ENCODE data around the gene ERBIN.
"Not testable (repeated sequence)": the region's sequence is repeated elsewhere in the genome, so short reads cannot be mapped to it uniquely, and the experiment has no call there.

The ERBIN gene

DNA sequence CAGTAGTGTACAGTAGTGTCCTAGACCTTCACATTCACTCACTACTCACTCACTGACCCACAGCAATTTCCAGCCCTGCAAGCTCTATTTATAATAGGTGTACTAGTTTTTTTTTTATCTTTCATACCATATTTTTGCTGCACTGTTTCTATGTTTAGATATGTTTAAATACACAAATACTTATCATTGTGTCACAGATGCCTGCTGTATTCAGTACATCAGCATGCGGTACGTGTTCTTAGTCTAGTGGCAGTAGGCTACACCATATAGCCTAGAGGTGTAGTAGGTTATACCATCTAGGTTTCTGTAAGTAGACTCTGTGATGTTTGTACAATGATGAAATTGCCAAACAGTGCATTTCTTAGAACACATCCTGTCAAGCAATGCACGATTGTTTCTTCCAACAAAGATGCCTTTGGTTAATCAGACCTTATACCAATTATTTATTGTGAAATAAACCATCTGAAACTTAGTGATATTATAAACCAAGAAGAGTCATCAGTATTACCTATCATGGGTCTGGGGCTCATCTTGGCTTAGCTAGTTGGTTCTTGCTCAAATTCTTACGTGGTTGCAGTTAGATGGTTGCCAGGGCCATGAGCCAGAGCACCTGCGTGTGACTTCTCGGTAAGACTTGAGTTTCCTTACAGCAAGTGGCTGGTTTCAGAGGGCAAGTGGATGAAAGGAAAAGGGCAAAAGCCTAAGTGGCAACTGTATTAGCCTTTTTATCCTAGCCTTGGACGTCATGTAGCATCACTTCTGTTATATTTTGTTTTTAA, 41.1 kb downstream of the ERBIN start:
- no peak for DNase-seq (ENCODE audit: low read depth)

DNA sequence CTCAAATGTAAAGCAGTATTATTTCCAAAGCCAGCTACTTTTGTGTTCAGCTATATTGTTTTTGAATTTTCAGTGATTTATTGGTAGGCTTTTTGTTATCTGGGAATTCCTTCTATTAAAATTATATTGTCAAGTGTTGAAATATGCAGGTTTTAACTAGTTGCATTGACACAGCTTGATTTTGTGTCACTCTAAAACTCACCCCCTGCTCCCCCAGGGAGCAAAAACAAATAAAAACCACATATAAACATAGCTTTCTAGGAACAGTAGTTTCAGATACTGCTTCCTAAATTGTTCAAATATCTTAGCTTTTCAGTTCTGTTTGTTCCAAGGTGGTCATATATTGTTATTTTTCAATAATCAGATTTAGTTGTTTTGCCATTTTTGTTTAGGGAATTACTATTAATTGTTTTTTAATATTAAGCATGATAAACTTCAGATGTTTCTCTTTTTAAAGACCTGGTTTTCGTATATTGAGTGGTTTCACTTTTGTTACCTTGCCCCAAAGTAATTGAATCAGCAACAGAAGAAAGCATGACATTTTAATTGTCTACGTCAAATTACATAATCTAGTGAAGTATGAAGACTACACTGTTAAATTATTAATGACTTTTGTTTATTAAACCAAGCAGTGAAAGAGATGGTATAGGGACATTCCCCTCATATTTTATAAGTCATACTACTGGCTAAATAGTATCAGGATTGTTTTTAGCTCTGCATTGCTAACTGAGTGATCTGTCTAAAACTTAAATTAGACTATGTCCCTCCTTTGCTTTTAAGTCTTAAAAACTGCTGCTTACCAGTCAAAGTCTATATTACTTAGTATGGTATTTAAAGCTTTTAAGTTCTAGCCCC, 43.4 kb downstream of the ERBIN start:
- no peak for DNase-seq (ENCODE audit: low read depth)

DNA sequence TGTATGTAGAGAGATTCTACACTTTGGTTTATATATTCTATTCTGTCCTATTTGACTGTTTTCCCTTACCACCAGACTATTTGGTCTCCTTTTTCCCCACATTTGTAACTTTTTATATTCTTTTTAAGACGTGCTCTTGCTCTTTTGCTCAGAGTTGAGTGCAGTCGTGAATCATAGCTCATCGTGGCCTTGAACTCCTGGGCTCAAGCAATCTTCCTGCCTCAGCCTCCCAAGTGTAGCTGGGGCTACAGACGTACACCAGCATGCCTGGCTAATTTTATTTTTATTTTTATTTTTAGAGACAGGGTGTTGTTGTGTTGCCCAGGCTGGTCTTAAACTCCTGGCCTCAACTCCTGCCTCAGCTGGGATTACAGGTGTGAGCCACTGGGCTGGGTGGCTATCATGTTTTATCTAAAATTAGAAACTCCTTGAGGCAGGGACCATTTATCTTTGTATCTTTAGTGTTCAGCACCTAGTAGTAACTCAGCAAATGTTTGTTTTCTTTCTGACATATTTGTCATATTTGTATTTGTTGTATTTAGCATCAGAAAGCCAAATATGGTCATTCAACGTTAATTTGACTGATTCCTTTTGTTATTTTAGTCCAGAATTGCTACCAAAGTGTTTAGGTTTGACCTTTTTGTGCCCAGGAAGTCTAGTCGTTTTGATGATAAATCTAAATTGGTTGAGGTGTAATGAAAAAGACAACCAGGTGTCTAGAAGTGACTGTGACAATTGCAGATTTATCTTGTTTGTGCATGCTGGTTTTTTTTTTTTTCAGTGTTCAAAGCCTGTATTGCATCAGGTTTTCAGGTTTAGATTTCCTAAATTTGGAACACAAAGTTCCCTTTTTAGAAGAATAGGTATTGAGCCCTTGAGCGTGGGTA, 44.3 kb downstream of the ERBIN start:
- DNase-seq (ENCODE audit: low read depth): no peak

DNA sequence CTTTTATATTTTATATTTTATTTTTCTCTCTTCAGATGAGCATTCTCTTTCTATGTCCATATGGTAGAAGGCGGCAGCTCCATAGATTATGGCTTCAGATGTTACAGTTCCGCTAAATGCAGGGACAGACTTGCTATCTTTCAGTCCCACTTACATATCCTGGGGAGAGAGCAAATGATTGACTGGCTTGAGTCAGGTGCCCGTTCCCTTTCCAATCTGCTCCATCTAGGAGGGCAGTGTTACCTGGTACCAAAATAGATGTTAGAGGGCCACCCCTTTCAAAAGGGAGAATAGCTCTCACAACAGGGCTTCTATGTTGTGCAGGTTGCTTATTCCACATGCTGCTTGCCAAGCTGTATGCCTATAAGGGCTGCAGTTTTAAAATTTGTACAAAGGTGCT, 45.3 kb downstream of the ERBIN start:
- no peak for DNase-seq (ENCODE audit: low read depth)

DNA sequence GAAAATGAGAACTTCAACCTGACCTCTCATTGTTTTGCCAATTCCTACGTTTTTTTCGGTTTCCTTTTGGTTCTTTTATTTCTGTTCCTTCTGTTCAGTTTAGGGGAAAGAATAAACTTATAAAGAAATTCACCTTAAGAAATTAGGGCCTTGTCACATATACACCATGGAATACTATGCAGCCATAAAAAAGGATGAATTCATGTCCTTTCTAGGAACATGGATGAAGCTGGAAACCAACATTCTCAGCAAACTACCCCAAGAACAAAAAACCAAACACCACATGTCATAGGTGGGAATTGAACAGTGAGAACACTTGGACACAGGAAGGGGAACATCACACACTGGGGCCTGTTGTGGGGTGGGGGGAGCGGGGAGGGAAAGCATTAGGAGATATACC, 46.5 kb downstream of the ERBIN start:
- DNase-seq (ENCODE audit: low read depth): not testable (repeated sequence)

DNA sequence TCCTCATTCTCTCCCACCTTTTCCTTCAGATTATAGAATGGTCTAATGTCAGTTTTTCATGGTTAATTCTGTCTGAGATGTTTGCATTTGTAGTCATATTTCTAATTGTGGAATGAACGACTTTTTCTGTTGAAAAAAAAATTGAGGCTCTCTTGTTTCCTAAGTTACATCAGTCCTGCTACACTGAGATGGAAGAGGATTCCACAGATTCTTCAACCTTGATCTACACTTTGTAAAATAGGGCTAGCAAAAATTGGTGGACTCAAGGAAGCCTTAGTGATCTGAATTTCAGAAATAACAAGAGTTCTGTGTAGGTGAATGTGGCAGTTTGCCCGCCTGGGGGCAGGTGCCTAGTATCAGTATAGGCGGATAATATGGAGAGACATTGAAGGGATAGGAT, 51.9 kb downstream of the ERBIN start:
- no peak for DNase-seq (ENCODE audit: low read depth)

DNA sequence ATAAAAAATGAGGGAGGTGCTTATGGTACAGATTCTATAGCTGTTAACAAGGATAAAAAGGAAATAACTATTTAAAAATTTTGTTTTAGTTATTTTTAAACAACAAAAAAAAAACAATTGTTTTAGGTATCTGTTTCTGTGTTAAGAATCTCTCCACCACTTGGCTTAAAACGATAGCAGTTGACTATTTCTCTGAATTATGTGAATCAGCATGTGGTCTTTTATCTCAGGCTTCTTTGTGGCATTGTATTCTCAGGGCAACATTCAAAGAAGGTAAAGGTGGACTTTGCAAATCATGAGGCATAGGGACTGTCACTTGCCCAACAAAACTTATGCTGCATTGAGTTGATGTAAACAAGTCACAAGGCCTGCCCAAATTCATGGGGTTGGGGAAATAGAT, 55.2 kb downstream of the ERBIN start:
- no peak for DNase-seq (ENCODE audit: low read depth)

DNA sequence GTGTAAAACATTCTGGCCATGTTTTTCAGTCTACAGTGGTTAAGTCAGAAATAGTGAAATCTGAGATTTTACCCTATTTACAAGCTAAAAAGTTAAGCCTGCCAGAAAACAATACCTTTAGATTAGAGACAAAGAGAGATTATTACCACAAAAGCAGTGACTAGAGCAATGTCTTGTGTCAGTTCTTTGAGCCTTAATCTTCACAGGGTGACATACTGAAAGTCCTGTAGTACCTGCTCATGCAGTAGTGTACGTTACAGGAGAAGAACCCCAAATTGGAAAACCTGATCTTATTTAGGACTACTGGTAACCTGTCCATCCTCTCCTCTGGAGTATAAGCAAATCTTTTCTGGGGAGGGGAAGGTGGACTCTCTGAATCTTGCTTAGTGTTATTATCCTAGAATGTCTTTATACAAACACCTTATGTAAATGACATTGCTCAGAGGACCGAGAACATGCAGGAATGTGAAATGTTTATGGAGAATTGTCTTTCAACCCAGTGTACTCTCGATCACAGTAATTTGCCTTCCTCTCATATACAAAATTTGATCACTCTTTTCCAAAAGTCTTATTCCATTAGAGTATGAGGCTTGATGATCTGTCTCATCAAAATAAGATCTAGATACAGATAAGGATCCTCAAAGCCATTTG, 55.7 kb downstream of the ERBIN start:
- no peak for DNase-seq (ENCODE audit: low read depth)

DNA sequence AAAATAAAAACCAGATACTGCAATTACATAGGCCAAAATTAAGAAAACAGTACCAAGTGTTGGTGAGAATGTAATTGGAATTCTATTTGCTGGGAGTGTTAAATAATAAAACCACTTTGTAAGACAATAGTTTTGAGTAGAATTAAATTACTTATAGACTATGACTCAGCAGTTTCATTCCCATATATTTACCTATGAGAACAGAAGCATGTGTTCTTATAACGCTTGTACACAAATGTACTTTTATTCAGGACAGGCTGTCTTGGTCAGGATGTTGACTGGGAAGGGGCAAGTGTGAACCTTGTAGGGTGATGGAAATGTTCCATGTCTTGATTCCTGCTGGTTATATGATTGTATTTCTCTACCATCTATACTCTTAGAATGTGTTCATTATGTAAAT, 56.3 kb downstream of the ERBIN start:
- no peak for DNase-seq (ENCODE audit: low read depth)

DNA sequence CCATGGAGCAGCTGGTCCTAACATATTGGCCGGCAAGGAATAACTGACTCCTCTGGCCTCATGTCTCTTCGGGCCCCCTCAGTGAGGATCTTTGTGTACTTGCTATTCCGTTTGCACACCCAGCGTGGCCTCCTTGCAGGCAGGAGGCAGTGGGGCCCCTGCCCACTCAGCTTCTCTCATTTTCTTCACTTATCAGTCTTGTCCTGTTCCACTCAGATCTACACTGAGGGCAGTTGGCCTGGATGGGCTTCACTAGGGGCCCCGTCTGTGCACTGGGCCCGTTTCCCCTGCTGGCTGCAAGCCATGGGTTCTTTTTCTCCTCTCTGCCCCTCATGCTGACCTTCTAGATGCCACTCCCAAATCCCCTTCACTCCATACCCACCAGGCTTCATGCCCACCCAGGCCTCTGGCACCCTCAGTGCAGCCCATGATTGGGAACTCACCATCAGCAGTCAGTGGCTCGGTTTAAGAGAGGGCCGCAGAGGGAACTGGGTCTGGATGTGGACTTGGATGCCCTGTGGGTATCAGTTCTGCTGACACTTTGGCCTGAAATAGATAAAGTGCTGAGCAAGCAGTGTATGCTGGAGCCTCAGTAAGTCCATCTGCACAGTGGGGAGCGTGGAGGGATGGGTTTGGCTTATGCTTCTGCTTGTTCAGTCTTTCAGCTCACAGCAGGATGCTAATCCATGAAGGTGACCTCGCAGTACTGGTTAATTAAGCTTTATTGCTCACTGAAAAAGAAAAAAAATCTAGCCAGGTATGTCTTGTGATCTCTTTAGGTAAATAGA, 57.9 kb downstream of the ERBIN start:
- DNase-seq (ENCODE audit: low read depth): no peak

DNA sequence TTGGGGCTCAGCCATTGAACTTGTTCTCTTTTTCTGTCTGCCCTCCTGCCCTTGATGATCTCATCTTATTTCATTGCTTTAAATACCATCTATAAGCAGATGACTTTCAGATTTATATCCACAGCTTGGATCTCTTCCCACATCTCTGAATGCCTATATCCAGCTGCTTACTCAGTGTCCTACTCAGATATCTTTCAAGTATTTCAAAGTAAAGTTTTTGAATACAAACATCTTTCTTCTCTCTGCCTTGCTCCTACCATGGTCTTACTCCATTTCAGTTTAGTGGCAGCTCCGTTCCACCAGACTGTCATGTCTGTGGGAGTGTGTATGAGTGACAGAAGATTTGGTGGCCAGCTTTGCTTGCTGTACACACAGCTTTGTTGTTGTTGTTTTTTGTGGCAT, 59.7 kb downstream of the ERBIN start:
- DNase-seq (ENCODE audit: low read depth): no peak

DNA sequence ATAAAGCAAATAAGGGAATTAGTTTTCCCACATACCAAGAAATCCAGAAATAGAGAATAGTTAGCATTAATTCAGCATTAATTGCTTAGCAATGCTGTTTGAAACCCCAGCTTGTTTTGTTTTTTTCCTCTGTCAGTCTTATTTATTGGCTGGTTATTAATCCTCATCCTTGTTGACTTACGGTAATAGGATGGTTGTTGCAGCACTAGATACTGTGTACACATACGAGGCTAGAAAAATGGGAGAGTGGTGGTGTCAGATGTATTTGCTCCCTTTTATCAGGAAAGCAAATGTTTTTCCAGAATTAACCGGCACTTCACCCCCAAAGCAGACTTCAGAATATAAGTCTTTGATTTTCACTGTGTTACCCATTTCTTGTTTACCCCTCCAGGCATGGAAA, 60.4 kb downstream of the ERBIN start:
- DNase-seq (ENCODE audit: low read depth): no peak

DNA sequence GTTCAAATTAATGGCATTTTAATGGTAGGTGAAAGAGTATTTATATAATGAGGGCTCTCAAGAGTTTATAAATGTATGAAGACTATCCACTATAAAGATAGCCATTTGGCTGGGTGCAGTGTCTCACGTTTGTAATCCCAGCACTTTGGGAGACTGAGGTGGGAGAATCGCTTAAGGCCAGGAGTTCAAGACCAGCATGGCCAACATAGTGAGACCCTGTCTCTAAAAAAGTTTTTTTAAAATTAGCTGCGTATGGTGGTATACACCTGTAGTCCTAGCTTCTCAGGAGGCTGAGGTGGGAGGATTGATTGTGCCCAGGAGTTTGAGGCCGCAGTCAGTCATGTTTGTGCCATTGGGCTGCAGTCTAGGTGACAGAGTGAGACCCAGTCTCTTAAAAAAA, 61.6 kb downstream of the ERBIN start:
- no peak for DNase-seq (ENCODE audit: low read depth)

DNA sequence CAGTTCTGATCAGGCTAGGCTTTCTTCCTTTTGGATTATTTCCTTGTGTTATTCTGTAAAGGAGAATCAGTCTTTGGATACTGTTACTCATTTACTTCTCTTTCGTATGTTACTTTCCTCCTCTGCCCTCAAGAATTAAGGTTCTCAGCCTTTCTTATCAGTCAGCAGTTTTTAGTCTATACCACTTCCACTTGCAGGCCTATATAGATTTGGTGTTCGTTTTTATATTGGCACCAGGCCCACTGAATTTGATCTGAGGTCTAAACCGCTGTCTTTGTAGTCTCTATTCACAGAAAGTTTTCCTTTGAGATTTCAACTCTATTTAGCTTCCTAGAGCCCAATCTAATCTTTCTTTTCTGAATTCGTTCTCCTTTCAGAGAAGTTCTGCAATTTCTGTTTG, 62.8 kb downstream of the ERBIN start:
- DNase-seq (ENCODE audit: low read depth): no peak

DNA sequence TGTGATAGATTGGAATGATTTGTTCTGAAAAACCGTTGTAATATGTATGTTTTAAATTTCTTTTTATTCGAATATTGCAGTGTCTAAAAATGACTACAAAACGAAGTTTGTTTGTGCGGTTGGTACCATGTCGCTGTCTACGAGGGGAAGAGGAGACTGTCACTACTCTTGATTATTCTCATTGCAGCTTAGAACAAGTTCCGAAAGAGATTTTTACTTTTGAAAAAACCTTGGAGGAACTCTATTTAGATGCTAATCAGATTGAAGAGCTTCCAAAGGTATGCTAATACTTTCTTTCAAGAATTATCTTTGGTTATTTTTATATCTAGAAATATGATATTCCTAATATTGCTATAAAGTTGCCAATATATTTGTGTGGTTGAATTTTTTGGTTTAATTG, 66.3 kb downstream of the ERBIN start:
- DNase-seq (ENCODE audit: low read depth): no peak

DNA sequence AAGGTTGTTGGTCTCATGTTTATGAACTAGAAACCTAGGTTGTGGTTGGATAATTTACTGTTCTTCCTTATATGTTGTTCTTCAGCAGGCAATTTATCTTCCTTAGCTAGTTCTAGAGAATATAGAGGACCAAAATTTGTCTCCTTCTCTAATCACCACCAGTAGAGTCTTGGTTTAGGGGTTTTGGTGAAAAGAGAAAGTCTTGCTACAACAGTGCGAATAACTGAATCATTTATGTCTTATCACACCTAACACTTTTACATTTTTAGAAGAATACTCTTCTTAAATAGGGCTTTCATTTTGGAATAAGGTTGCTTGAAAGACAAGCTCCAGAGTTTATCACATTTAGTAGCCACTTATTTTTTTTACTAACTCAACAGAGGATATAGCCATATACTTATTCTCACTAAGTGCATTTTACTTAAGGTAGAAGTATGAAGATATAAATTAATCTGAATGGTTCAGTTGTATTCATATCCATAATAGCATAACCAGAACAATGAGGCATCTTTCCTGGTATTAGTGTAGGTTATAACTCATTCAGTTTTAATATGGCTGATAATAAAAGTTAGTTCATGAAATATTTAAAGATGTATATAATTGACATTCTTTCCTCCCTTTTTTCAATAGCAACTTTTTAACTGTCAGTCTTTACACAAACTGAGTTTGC, 67.9 kb downstream of the ERBIN start:
- no peak for DNase-seq (ENCODE audit: low read depth)

DNA sequence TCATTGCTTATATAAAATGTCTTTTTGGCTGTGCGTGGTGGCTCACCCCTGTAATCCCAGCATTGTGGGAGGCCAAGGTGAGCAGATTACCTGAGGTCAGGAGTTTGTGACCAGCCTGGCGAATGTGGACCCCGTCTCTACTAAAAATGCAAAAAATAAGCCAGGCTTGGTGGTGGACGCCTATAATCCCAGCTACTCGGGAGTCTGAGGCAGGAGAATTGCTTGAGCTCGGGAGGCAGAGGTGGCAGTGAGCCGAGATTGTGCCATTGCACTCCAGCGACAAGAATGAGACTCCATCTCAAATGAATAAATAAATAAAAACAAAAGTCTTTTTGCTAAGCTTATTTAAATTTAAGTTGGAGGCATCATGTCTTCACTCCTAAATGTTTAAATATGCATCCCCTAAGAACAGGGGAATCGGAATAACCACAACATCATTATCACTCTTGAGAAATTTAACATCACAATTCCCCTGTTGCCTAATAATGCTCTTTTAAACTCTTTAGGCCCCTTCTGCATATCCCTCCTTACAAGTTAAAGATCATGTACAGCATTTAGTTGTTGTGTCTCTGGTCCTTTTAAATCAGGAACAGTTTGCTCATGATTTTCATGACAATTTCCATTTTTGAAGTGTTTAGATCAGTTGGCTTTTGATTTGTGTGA, 72.8 kb downstream of the ERBIN start:
- no peak for DNase-seq (ENCODE audit: low read depth)

DNA sequence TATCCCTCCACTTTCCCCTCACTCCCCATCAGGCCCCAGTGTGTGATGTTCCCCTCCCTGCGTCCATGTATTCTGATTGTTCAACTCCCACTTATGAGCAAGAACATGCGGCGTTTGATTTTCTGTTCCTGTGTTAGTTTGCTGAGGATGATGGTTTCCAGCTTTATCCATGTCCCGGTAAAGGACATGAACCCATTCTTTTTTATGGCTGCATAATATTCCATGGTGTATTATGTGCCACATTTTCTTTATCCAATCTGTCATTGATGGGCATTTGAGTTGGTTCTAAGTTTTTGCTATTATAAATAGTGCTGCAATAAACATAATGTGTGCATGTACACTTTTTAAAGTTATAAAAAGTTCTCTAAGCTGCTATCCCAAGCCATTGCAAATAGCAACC, 75.6 kb downstream of the ERBIN start:
- DNase-seq (ENCODE audit: low read depth): no peak

DNA sequence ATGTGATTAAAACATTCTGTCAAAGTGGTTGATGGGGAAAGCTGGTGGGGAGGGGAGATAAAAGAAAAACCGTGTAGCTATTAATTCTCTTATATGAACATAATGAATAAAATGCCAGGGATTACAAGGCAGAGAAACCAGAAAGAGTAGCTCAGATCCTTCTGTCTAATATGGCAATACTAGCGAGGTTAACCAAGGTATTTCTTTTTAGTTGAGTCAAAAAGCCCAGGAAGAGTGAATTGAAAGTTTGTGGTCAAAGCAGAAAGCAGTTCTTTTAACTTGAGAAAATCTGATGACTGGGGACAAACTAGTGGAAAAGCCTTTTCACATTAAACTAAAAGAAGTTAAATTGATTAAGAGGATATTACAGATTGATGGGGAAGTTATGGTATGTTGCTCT, 76.0 kb downstream of the ERBIN start:
- DNase-seq (ENCODE audit: low read depth): no peak

DNA sequence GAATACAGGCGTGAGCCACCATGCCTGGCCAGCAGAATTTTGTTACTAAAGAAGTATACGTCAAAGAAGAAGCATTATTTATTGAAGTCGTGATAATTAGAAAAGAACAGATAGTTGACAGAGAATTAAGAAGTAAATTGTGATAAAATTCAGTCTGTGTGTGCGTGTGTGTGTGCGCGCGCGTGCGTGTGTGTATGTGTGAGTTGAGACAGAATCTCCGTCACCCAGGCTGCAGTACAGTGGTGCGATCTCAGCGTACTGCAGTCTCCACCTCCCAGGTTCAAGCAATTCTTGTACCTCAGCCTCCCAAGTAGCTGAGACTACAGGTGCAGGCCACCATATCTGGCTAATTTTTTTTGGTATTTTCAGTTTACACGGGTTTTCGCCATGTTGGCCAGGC, 77.8 kb downstream of the ERBIN start:
- no peak for DNase-seq (ENCODE audit: low read depth)

Data from activated T-helper 1 cell treated with Interleukin-2 at 50 U/mL for 16 hours (primary cell).